ENCODE data around the gene OXCT1. TPM values are rescaled to one million over a fixed set of nuclear protein-coding genes. Genes with fewer than 3 reads are reported as not detected.
A peak's percentile ranks its signal among the peaks of the same experiment; 100 is the strongest.

Gene OXCT1
- total and polyA plus RNA-seq, 2 of the 13 experiments (the other 11 are each of a cell fraction or from before 2014, with no cell fraction given): 0.92 to 4.7 TPM

DNA sequence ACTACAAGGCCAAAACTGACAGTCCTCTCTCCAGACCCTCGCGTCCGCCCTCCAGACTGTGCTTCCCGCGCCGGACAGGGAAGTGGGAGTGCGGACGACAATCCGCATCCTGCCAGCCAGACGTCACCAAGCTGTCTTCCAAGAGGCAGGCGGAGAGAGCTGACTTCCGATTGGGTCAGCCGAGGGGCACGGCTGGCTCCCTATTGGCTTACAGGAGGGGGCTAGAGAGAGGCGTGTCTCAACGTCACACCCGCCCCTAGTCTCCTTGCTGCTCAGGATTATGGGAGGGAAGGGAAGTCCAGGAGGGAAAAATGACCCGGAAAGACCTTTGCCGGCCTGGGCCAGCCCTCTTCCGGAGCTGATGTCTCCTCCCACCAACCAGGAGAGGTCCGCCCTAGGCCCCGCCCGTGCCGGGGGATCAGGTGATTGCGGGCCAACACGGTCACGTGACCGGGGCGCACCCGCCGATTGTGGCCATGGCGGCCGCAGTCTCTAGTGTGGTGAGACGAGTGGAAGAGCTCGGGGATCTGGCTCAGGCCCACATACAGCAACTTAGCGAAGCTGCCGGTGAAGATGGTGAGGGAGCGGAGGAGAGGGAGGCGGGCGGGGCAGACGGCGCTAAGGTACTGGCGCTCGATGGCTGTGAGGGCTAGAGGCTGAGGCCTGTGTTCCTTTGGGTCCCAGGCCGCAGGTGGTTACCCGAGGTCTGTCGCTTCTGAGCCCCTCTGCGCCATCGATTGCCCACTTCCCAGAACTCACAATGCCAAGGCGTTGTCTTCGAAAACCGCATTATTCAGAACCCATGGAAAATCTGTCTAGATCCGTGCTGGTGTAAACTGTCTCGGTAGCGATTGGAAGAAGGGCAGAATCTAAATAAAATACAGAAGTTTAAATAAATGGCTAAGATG is 33.9 kb upstream of the OXCT1 start, which contains the start of gene RIMOC1:
TSS of gene RIMOC1 (plus strand) at position 453 of the 908 bp plus-strand sequence. CDS start at position 477, 24 bp downstream.
- Histone ChIP-seq H3K27ac (ENCODE audit: extremely low read length, insufficient read depth, low read length) (peak within 1 kb of the TSS; percentile 86), H3K9me3 (ENCODE audit: low read length) (no peaks in the 10 kb centered on the region), H3K79me2 (ENCODE audit: insufficient read depth, low read length) (peaks cover 28% of the 10 kb centered on the region), H2AFZ (ENCODE audit: low read length) (peak within 1 kb of the TSS; percentile 42), H3K36me3 (replicated peaks in 1 of 2; ENCODE audit: control insufficient read depth in 1 of 2, insufficient read depth in 2 of 2, low read length in 2 of 2) (peaks cover 3 to 21% of the 10 kb centered on the region in 2 experiments; a peak in 3 of 5 replicates), H3K4me1 (ENCODE audit: insufficient read depth, low read length) (peaks cover 31% of the 10 kb centered on the region), H3K4me2 (ENCODE audit: low read depth, low read length) (peak within 1 kb of the TSS; percentile 79), H3K4me3 (replicated peaks in 1 of 3; ENCODE audit: insufficient read depth in 1 of 3, low read depth in 2 of 3, low read length in 3 of 3) (peak within 1 kb of the TSS; percentile 87 to 94 (median 93)), H3K27me3 (ENCODE audit: control insufficient read depth in 1 of 2, insufficient read depth in 2 of 2, low read length in 2 of 2) (no peaks in the 10 kb centered on the region; a peak in 1 of 5 replicates), H3K9ac (ENCODE audit: insufficient read depth, low read depth, low read length) (peak within 1 kb of the TSS; percentile 96), H4K20me1 (ENCODE audit: insufficient read depth, low read length) (no peaks in the 10 kb centered on the region)
- ATAC-seq (peak; percentile 99), DNase-seq (ENCODE audit: low spot score) (peak; percentile 99), FAIRE-seq (peak; percentile 92)
- intact Hi-C loops (cut with micrococcal nuclease; ENCODE audit: unreplicated experiment) (loop anchor here (1.0 kb wide), 3 partner anchors 21 to 153 kb away; partner anchors contain the start of genes FBXO4 and OXCT1), in situ Hi-C loops (cut with HindIII; ENCODE audit: extremely low pct_ligation_motif_present, low pct_unique_long_range_greater_than_20kb) (no loop called here)
- BruUV-seq (replicated peaks): TSS peak; percentile 67
- 0% methylated on average over 15 of the region's 55 CpGs for WGBS (ENCODE audit: low lambda C conversion rate)
- ChIA-PET POLR2A (interaction anchor here (0.6 to 2.9 kb wide), 14 partner anchors 9 to 1217 kb away, joined by 3 to 81 read pairs (median 6); partner anchors contain the start of genes FBXO4, RPL37, SELENOP and ZNF131), CTCF (ENCODE audit: low intra/inter-chr PET ratio, low total read pairs) (no interaction called here)
- TF ChIP-seq NBN (conservative IDR thresholded peaks at IDR 0.05) (no peak), PCBP2 (optimal IDR thresholded peaks at IDR 0.05; ENCODE audit: low read depth, low read length, poor library complexity, severe bottlenecking) (no peak), AGO2 (optimal IDR thresholded peaks at IDR 0.05; ENCODE audit: low read depth, low read length) (peak; percentile 71), ZNF274 (CRISPR knock-in tag; IDR thresholded peaks at IDR 0.05) (peak; percentile 76; the same call in 1 of the 2 replicates), PLRG1 (conservative IDR thresholded peaks at IDR 0.05) (no peak), PPARG (CRISPR knock-in tag; conservative IDR thresholded peaks at IDR 0.05) (no peak), POLR2G (IDR thresholded peaks at IDR 0.05; ENCODE audit: low read depth, low read length) (peak; percentile 97), SPEN (CRISPR knock-in tag; IDR thresholded peaks at IDR 0.05; ENCODE audit: low read depth) (peak; percentile 97; the same call in 1 of the 2 replicates), REPIN1 (CRISPR knock-in tag; IDR thresholded peaks at IDR 0.05; ENCODE audit: borderline replicate concordance, low read depth) (0 out of 2 replicates have a peak, but pooled peaks have one; percentile 47), ZNF263 (CRISPR knock-in tag; IDR thresholded peaks at IDR 0.05) (0 out of 2 replicates have a peak, but pooled peaks have one; percentile 33), JUND (CRISPR knock-in tag; IDR thresholded peaks at IDR 0.05) (no peak), ZFP36L2 (CRISPR knock-in tag; IDR thresholded peaks at IDR 0.05) (0 out of 2 replicates have a peak, but pooled peaks have one; percentile 46), HNRNPUL1 (IDR thresholded peaks at IDR 0.05; ENCODE audit: low read depth, low read length) (no peak), ZNF552 (CRISPR knock-in tag; IDR thresholded peaks at IDR 0.05; ENCODE audit: borderline replicate concordance) (peak; percentile 81), MAFF (IDR thresholded peaks at IDR 0.05; ENCODE audit: low read depth, low read length) (no peak), HDAC1 (CRISPR knock-in tag; IDR thresholded peaks at IDR 0.05) (peak; percentile 99), PHB2 (IDR thresholded peaks at IDR 0.05; ENCODE audit: partially characterized antibody) (no peak), RBAK (CRISPR knock-in tag; IDR thresholded peaks at IDR 0.05) (no peak; the same call in 1 of the 2 replicates), TSC22D2 (CRISPR knock-in tag; IDR thresholded peaks at IDR 0.05; ENCODE audit: borderline replicate concordance) (no peak)
- TF ChIP-seq, protein P1, sequence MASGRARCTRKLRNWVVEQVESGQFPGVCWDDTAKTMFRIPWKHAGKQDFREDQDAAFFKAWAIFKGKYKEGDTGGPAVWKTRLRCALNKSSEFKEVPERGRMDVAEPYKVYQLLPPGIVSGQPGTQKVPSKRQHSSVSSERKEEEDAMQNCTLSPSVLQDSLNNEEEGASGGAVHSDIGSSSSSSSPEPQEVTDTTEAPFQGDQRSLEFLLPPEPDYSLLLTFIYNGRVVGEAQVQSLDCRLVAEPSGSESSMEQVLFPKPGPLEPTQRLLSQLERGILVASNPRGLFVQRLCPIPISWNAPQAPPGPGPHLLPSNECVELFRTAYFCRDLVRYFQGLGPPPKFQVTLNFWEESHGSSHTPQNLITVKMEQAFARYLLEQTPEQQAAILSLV (CRISPR knock-in tag; IDR thresholded peaks at IDR 0.05; ENCODE audit: borderline replicate concordance): peak; percentile 96; the same call in 1 of the 2 replicates
- TF ChIP-seq, protein P2, sequence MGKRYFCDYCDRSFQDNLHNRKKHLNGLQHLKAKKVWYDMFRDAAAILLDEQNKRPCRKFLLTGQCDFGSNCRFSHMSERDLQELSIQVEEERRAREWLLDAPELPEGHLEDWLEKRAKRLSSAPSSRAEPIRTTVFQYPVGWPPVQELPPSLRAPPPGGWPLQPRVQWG (CRISPR knock-in tag; IDR thresholded peaks at IDR 0.05; ENCODE audit: borderline replicate concordance, low read depth): no peak
- TF ChIP-seq, protein P3, sequence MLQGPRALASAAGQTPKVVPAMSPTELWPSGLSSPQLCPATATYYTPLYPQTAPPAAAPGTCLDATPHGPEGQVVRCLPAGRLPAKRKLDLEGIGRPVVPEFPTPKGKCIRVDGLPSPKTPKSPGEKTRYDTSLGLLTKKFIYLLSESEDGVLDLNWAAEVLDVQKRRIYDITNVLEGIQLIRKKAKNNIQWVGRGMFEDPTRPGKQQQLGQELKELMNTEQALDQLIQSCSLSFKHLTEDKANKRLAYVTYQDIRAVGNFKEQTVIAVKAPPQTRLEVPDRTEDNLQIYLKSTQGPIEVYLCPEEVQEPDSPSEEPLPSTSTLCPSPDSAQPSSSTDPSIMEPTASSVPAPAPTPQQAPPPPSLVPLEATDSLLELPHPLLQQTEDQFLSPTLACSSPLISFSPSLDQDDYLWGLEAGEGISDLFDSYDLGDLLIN (CRISPR knock-in tag; IDR thresholded peaks at IDR 0.05; ENCODE audit: borderline replicate concordance): no peak
